SU-DHL-6 (cell line): ENCODE measurements around the gene OSBPL10.

Experiments used
- H2AFZ ChIP-seq: fragments of 200-600 bp; sonication (generic); 2 replicates; pipeline ENCODE4 v1.6.1; 2014; ENCODE audit warnings: low read depth, mild to moderate bottlenecking, moderate library complexity, mixed read lengths, antibody characterized with exemption, low read length; ENCODE audit not compliant: severe bottlenecking
- H3F3A ChIP-seq: fragments of 200-600 bp; shearing (Covaris generic); 2 replicates; pipeline ENCODE4 v1.6.0; 2016; ENCODE audit warnings: antibody characterized with exemption, mild to moderate bottlenecking; ENCODE audit not compliant: insufficient read depth
- H3K27ac ChIP-seq: fragments of 200-600 bp; sonication (generic); 2 replicates; pipeline ENCODE4 v1.5.1; 2016; ENCODE audit warnings: low read depth, mild to moderate bottlenecking, low read length, moderate library complexity, mixed read lengths
- H3K27me3 ChIP-seq: fragments of 200-600 bp; sonication (generic), shearing (Covaris generic); 2 replicates; pipeline ENCODE4 v1.6.0; 2014; ENCODE audit warnings: mild to moderate bottlenecking, low read length
- H3K36me3 ChIP-seq: fragments of 200-600 bp; sonication (generic); 2 replicates; pipeline ENCODE4 v1.6.1; 2014; ENCODE audit warnings: mild to moderate bottlenecking, low read length, mixed read lengths
- H3K4me2 ChIP-seq: fragments of 300-600, 200-600 bp; shearing (Covaris generic), sonication (generic); 2 replicates; pipeline ENCODE4 v1.6.0; 2014; ENCODE audit warnings: low read length, low read depth, mild to moderate bottlenecking; ENCODE audit not compliant: poor library complexity, severe bottlenecking
- H3K4me3 ChIP-seq: fragments of 200-600 bp; sonication (generic); 2 replicates; pipeline ENCODE4 v1.5.1; 2014; ENCODE audit warnings: antibody characterized with exemption, low read length, mild to moderate bottlenecking, mixed read lengths; ENCODE audit not compliant: insufficient read depth, poor library complexity, severe bottlenecking
- H3K79me2 ChIP-seq: fragments of 200-600 bp; sonication (generic); 2 replicates; pipeline ENCODE4 v1.6.1; 2014; ENCODE audit warnings: mild to moderate bottlenecking, low read length, moderate library complexity; ENCODE audit not compliant: insufficient read depth
- H3K9ac ChIP-seq: fragments of 200-600 bp; sonication (generic); 2 replicates; pipeline ENCODE4 v1.7.0; 2014; ENCODE audit warnings: mild to moderate bottlenecking, low read length
- H3K9me2 ChIP-seq: fragments of 200-600 bp; sonication (generic); replicated peaks from 2 replicates; pipeline ENCODE4 v1.6.1; 2014; ENCODE audit warnings: low read length; ENCODE audit not compliant: insufficient read depth
- H3K9me3 ChIP-seq: fragments of 200-600 bp; sonication (generic); 2 replicates; pipeline ENCODE4 v1.6.1; 2014; ENCODE audit warnings: low read length, mixed read lengths; ENCODE audit not compliant: insufficient read depth
- H4K20me1 ChIP-seq: fragments of 200-600 bp; sonication (generic); 2 replicates; pipeline ENCODE4 v1.6.1; 2014; ENCODE audit warnings: low read depth, mild to moderate bottlenecking, antibody characterized with exemption, low read length, moderate library complexity, mixed read lengths
- EZH2phosphoT487 ChIP-seq: fragments of 200-600 bp; sonication (generic), shearing (Covaris generic); conservative IDR thresholded peaks from 2 replicates; pipeline ENCODE4 v1.6.1; 2018; ENCODE audit warnings: mild to moderate bottlenecking, antibody characterized with exemption, low read length, moderate library complexity, mixed read lengths
- TF ChIP-seq, protein P1 (sequence below): fragments of 200-600 bp; sonication (generic); IDR thresholded peaks from one replicate; pipeline ENCODE4 v1.5.1; 2017; ENCODE audit warnings: antibody characterized with exemption, mild to moderate bottlenecking, low read length, moderate library complexity; ENCODE audit not compliant: insufficient read depth, poor library complexity, severe bottlenecking

OSBPL10 gene

DNA sequence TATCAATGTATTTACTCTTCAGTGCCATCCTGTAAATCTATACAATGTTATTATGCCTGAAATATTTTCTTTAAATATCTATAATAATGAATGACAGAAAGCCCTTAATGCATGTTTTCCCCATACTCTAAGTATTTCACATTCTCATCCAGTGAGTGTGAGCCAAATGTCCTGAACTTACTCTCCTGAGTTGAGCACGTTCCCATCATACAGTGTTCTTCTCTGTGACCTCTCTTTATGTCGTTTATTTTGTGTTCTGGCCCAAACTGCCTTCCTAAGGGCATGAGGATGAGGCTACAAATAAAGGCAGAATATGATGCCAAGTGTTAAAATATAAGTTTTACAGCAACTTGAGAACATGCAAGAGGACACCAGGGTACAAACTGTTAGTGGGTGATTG is 3.3 kb downstream of the OSBPL10 start:
- peaks cover 99% of the 10 kb centered on the region for H3K79me2 ChIP-seq
- H4K20me1 ChIP-seq: no peaks in the 10 kb centered on the region
- peak overlapping the region; percentile 78 for H3K4me3 ChIP-seq
- peak overlapping the region; percentile 93 for H3K4me2 ChIP-seq
- no peaks in the 10 kb centered on the region for H3K9me2 ChIP-seq
- 0 out of 2 replicates have a peak, but pooled peaks cover 2% of the 10 kb centered on the region for H3K36me3 ChIP-seq
- peak overlapping the region; percentile 96 for H3K9ac ChIP-seq
- H2AFZ ChIP-seq: no peak overlapping the region
- peak overlapping the region; percentile 98 for H3K27ac ChIP-seq
- peaks cover 67% of the 10 kb centered on the region for H3F3A ChIP-seq
- no peaks in the 10 kb centered on the region for H3K9me3 ChIP-seq
- TF ChIP-seq, protein P1, sequence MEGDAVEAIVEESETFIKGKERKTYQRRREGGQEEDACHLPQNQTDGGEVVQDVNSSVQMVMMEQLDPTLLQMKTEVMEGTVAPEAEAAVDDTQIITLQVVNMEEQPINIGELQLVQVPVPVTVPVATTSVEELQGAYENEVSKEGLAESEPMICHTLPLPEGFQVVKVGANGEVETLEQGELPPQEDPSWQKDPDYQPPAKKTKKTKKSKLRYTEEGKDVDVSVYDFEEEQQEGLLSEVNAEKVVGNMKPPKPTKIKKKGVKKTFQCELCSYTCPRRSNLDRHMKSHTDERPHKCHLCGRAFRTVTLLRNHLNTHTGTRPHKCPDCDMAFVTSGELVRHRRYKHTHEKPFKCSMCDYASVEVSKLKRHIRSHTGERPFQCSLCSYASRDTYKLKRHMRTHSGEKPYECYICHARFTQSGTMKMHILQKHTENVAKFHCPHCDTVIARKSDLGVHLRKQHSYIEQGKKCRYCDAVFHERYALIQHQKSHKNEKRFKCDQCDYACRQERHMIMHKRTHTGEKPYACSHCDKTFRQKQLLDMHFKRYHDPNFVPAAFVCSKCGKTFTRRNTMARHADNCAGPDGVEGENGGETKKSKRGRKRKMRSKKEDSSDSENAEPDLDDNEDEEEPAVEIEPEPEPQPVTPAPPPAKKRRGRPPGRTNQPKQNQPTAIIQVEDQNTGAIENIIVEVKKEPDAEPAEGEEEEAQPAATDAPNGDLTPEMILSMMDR: no peak
- no peak for TF ChIP-seq EZH2phosphoT487
- no peaks in the 10 kb centered on the region for H3K27me3 ChIP-seq

DNA sequence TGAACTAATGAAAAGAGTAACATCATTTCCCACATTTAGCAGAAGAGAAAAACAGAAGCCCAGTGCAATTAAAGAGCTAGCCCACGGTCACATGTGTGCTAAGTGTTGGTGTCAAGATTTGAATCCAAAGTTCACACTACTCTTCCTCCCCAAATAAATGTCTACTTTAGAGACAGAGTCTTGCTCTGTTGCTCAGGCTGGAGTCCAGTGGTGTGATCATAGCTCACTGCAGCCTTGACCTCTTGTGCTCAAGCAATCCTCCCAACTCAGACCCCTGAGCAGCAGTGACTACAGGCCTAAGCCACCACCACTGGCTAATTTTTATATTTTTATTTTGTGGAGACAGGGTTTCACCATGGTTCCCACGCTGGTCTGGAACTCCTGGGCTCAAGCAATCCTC is 4.8 kb downstream of the OSBPL10 start:
- no peak overlapping the region for H2AFZ ChIP-seq
- H3K4me2 ChIP-seq: peak overlapping the region; percentile 93
- H3K9me2 ChIP-seq: no peaks in the 10 kb centered on the region
- H3K27me3 ChIP-seq: no peaks in the 10 kb centered on the region
- peak overlapping the region; percentile 98 for H3K27ac ChIP-seq
- H3K79me2 ChIP-seq: peaks cover 96% of the 10 kb centered on the region
- H3K9ac ChIP-seq: peak overlapping the region; percentile 96
- H3K4me3 ChIP-seq: no peak overlapping the region
- TF ChIP-seq EZH2phosphoT487: no peak
- TF ChIP-seq, protein P1: no peak
- 0 out of 2 replicates have a peak, but pooled peaks cover 2% of the 10 kb centered on the region for H3K36me3 ChIP-seq
- no peaks in the 10 kb centered on the region for H3K9me3 ChIP-seq
- H3F3A ChIP-seq: peaks cover 80% of the 10 kb centered on the region
- H4K20me1 ChIP-seq: no peaks in the 10 kb centered on the region

DNA sequence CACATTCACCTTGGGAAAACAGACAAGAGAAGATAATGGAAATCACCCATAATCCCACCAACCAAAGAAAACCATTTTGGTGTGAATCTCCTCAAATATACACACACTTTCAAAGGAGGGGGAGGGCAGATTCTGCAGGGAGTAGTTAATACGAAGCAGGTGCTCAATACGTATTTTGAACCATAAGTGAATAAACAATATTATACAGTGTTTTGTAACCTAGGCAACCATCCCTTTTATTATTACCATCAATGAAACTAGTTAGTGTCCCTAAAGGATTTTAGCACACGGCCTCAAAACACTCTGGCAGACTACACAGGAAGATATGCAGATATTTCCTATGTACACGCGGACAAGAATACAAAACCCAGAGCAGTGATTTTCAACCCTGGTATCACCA is 6.1 kb downstream of the OSBPL10 start:
- Histone ChIP-seq H3K36me3 (0 out of 2 replicates have a peak, but pooled peaks cover 2% of the 10 kb centered on the region), H4K20me1 (no peaks in the 10 kb centered on the region), H3K79me2 (peaks cover 91% of the 10 kb centered on the region), H3K9ac (peak overlapping the region; percentile 73), H3K27me3 (no peaks in the 10 kb centered on the region), H3K4me2 (peak overlapping the region; percentile 93), H3F3A (peaks cover 93% of the 10 kb centered on the region), H3K9me3 (no peaks in the 10 kb centered on the region), H3K9me2 (no peaks in the 10 kb centered on the region), H3K27ac (peak overlapping the region; percentile 98), H2AFZ (no peak overlapping the region), H3K4me3 (peak overlapping the region; percentile 29)
- TF ChIP-seq EZH2phosphoT487: no peak
- TF ChIP-seq, protein P1: no peak
